Right lobe of liver (tissue), 6 donors: Measurements from ENCODE around the gene CYP4F22. TPM values are rescaled to one million over a fixed set of nuclear protein-coding genes. Genes with fewer than 3 reads are reported as not detected.
"Not testable (repeated sequence)": the region's sequence is repeated elsewhere in the genome, so short reads cannot be mapped to it uniquely, and the experiment has no call there.

ENCODE experiments used
- ATAC-seq, 4 donors: fragments of 200-7000 bp; cut with Tn5 transposase; one replicate each; pipeline ENCODE4 v1.9.1; 2020; ENCODE audit warnings: mild to moderate bottlenecking in 4 of 4, moderate library complexity in 4 of 4
- DNase-seq, 3 donors: peaks; one replicate each; pipeline ENCODE4 v3.0.0-alpha.2; 2020
- H3K27ac ChIP-seq, 3 donors: fragments of 200-600 bp; one replicate each; pipeline ENCODE4 v1.8.0; 2022
- H3K27me3 ChIP-seq, 2 donors: fragments of 200-600 bp; one replicate each; pipeline ENCODE4 v1.8.0; 2022
- H3K36me3 ChIP-seq, 4 donors: fragments of 200-600 bp; sonication (generic) in 1 of 4; one replicate each; pipeline versions ENCODE4 v1.5.1 to v1.8.0; 2017 to 2022; ENCODE audit warnings: control low read depth in 1 of 4
- H3K4me1 ChIP-seq, 4 donors: fragments of 200-600 bp; sonication (generic) in 1 of 4; one replicate each; pipeline versions ENCODE4 v1.5.1 to v1.8.0; 2017 to 2022; ENCODE audit warnings: control low read depth in 1 of 4
- H3K4me3 ChIP-seq, 3 donors: fragments of 200-600 bp; one replicate each; pipeline ENCODE4 v1.8.0; 2022
- H3K9me3 ChIP-seq, 4 donors: fragments of 200-600 bp; sonication (generic) in 1 of 4; one replicate each; pipeline versions ENCODE4 v1.5.1 to v1.8.0; 2017 to 2022; ENCODE audit warnings: control low read depth in 1 of 4
- POLR2A ChIP-seq: fragments of 450-650 bp; IDR thresholded peaks from one replicate; pipeline ENCODE4 v1.6.1; 2017; ENCODE audit warnings: antibody characterized with exemption, mild to moderate bottlenecking
- WGBS: methylation state at CpG from one replicate; pipeline ENCODE4 v1.1.6; 2018; ENCODE audit warnings: low coverage, low lambda C conversion rate; ENCODE audit not compliant: insufficient coverage; ENCODE audit errors: missing lambda C conversion rate; 5-methylcytosine and 5-hydroxymethylcytosine counted together
- intact Hi-C, 2 donors: fragments of 100-400 bp; cut with DNase I; formaldehyde crosslinking; loops; one replicate each; pipeline versions ENCODE4 v1.11.2 to v1.14.1; 2022
- total RNA-seq, 6 experiments: library from RNA; depleted of rRNA in 2 of 6; stranded (reverse); fragments of >200 nt in 2 of 6; fragmentation: NEBNext Ultra II Directional in 3 of 6; extraction: Animal tissue kit (Norgen Biotek cat#: 25700) in 3 of 6; gene quantifications; one replicate each; pipeline versions ENCODE4 v1.1.0 to v1.2.4, GENCODE V29; 2016 to 2023
- TF ChIP-seq, protein P1 (sequence below), 4 donors: fragments of 200-600 bp in 3 of 4; fragments of 450-650 bp in 1 of 4; IDR thresholded peaks; one replicate each; pipeline versions ENCODE4 v1.5.1 to v1.8.0; 2016 to 2022; ENCODE audit warnings: antibody characterized with exemption in 4 of 4, mild to moderate bottlenecking in 2 of 4
- donor health status: DM: no; HTN: yes; CAD: no.
- donor health status: DM: no; HTN: no; CAD: no.
- donor health status: DM: no; HTN: no; CAD: no.
- donor health status: DM: no; HTN: yes; CAD: no.
- donor health status: DM: no; HTN: yes; CAD: no.

The CYP4F22 gene
- total RNA-seq, 6 experiments from 2014 or later = 0.95 to 6.0 (median 4.5) TPM

DNA sequence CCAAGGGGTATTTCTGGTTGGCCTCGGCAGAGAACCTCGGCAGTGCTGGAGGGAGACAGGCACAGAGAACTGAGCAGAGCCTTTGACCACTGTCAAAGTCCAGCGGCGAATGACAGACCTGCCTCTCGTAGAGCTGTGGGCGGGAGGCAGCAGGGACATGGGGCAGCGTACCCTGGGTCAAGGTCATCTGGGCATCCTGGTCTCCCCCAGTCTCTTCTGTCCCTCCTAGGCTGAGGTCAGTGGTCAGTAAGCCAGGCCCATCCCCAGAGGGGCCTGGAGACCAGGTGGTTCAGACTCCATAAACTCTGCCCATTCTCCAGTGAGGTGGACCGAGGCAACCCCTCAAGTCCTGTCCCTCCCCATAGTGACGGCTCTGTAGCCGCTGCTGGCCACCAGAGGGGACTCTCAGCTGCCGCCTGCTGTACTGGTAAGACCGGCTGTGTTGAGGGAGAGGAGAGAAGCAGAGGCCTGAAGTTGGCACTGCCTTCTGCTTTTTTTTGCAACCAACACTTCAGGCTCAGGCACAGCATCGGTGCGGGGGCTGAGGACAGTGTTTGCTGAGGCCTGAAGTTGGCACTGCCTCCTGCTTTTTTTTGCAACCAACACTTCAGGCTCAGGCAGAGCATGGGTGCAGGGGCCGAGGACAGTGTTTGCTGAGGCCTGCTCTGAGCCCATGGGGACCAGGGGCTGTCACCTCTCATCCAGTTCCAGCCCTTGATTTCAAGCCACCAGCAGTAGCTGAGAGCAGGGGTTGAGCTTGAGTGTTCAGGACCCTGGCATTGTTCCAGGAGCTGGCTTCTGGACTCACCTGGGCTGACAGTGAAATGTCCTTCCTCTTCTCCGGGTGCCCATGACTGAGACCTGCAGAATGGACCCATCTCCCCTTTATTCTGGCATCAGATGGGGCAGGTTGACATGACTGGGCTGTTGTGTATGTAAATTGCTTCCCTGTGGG lies 28.7 kb upstream of the CYP4F22 start, which contains the start of gene PGLYRP2:
PGLYRP2 (minus strand) TSS at position 111 of the 955 bp plus-strand sequence. CDS start 130 bp downstream, outside the sequence.
- no peaks in the 10 kb centered on the region for H3K9me3 ChIP-seq
- TF ChIP-seq, protein P1, sequence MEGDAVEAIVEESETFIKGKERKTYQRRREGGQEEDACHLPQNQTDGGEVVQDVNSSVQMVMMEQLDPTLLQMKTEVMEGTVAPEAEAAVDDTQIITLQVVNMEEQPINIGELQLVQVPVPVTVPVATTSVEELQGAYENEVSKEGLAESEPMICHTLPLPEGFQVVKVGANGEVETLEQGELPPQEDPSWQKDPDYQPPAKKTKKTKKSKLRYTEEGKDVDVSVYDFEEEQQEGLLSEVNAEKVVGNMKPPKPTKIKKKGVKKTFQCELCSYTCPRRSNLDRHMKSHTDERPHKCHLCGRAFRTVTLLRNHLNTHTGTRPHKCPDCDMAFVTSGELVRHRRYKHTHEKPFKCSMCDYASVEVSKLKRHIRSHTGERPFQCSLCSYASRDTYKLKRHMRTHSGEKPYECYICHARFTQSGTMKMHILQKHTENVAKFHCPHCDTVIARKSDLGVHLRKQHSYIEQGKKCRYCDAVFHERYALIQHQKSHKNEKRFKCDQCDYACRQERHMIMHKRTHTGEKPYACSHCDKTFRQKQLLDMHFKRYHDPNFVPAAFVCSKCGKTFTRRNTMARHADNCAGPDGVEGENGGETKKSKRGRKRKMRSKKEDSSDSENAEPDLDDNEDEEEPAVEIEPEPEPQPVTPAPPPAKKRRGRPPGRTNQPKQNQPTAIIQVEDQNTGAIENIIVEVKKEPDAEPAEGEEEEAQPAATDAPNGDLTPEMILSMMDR (IDR thresholded peaks at IDR 0.05) = peak; percentile 45 to 69 (median 57)
- peak; percentile 10 for TF ChIP-seq POLR2A
- peaks cover 0 to 37% (median 9%) of the 10 kb centered on the region in 4 donors for H3K4me1 ChIP-seq
- DNase-seq (peak; percentile 72 to 90 (median 85)), ATAC-seq (peak; percentile 83 to 90 (median 89))
- intact Hi-C loops = no loop called here
- 18% methylated on average over 4 of the region's 16 CpGs for WGBS
- no peaks in the 10 kb centered on the region for H3K36me3 ChIP-seq
- peak within 1 kb of the TSS; percentile 47 to 68 (median 60) for H3K27ac ChIP-seq
- H3K4me3 ChIP-seq = peak within 1 kb of the TSS; percentile 14 to 49 (median 43)
- H3K27me3 ChIP-seq = no peaks in the 10 kb centered on the region

DNA sequence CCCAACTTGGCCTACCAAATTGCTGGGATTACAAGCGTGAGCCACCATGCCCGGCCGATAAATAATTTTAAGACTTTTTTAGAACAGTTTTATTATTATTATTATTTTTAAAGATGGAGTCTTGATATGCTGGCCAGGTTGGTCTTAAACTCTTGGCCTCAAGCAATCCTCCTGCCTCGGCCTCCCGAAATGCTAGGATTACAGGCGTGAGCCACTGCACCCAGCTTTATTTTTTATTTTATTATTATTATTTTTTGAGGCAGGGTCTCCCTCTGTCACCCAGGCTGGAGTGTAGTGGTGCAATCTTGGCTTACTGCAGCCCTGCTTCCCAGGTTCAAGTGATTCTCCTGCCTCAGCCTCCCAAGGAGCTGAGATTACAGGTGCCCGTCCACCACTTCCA lies 27.3 kb upstream of the CYP4F22 start:
- H3K36me3 ChIP-seq, DNase-seq, ATAC-seq, H3K27me3 ChIP-seq, H3K4me3 ChIP-seq, intact Hi-C loops, H3K9me3 ChIP-seq: not testable (repeated sequence)
- H3K27ac ChIP-seq = peak overlapping the region in 1 of 3 donors; percentile 68
- H3K4me1 ChIP-seq = peaks cover 0 to 37% (median 9%) of the 10 kb centered on the region in 4 donors
- WGBS = 83% methylated on average over 5 of the region's 7 CpGs

DNA sequence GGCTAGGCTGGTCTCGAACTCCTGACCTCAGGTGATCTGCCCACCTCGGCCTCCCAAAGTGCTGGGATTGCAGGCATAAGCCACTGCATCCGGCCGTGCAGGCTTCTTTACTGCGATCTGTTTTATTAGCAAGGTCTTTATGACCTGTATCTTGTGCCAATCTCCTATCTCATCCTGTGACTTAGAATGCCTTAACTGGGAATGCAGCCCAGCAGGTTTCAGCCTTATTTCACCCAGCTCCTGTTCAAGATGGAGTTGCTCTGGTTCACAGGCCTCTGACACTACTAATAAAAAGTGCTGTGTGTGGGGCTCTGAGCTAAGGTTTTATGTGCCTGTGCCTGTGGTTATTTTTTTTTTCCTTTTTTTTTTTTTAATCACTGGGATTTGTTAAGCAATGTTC lies 22.6 kb upstream of the CYP4F22 start:
- H3K4me3 ChIP-seq, H3K27ac ChIP-seq, ATAC-seq, H3K27me3 ChIP-seq, intact Hi-C loops, H3K9me3 ChIP-seq, DNase-seq, H3K36me3 ChIP-seq, H3K4me1 ChIP-seq: not testable (repeated sequence)
- WGBS = 60% methylated on average over 3 of the region's 5 CpGs

DNA sequence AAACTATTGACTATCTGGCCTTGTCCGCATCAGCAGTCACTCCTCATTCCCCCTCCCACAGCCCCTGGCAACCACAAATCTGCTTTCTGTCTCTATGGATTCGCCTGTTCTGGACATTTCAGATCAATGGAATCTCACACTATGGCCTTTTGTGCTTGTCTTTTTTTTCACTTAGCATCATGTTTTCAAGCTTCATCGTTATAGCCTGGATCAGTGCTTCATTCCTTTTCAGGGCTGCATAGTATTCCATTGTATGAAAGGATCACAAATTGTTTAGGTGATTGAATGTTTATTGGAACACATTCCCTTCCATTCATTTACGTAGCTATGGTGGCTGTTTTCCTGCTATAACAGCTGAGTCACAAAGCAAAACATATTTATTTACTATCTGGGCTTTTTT lies 21.3 kb upstream of the CYP4F22 start:
- Histone ChIP-seq H3K4me1 (no peaks in the 10 kb centered on the region), H3K27me3 (no peaks in the 10 kb centered on the region), H3K27ac (no peak overlapping the region), H3K9me3 (no peaks in the 10 kb centered on the region), H3K36me3 (no peaks in the 10 kb centered on the region), H3K4me3 (no peak overlapping the region)
- 93% methylated on average over 4 of the region's 4 CpGs for WGBS
- intact Hi-C loops = no loop called here
- TF ChIP-seq, protein P1 (IDR thresholded peaks at IDR 0.05) = no peak
- no peak for TF ChIP-seq POLR2A
- ATAC-seq (no peak), DNase-seq (no peak)

DNA sequence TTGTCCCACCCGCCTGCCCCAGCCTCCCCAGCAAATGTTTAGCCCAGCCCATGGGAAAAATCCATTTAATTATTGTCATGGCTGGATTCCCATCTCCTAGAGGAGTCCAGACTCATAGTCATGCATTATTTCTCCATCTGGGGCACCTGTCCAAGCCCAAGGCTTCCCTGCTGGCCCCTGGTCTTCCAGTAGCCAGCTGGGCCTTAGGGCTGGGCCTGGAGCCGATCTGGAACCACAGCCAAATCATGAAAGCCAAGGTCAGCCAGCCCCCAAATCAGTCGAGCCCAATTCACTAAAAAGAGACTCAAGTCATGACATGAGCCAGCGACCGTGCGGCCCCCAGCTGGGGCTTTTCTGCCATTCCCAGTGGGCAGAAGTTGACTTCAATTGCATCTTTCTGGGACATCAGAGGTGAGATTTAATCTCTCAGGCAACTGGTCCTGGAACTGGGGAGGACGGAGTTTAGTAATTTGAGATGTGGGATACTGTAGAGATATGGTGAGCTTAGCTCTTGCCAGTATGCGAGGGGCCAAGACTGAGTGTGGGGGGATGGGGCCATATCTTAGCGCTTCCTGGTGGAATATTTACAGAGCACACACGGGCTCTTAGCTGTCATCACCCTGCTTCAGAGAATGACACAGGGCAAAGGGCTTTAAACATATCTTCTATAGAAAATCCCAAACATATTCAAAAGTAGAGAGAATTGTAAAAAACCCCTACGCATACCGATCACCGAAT lies 19.7 kb upstream of the CYP4F22 start:
- H3K4me3 ChIP-seq = no peak overlapping the region
- no peaks in the 10 kb centered on the region for H3K27me3 ChIP-seq
- H3K9me3 ChIP-seq = no peaks in the 10 kb centered on the region
- 62% methylated on average over 11 of the region's 13 CpGs for WGBS
- ATAC-seq (peak in 1 of 4 donors; percentile 28), DNase-seq (no peak)
- no peak overlapping the region for H3K27ac ChIP-seq
- TF ChIP-seq POLR2A = no peak
- TF ChIP-seq, protein P1 (IDR thresholded peaks at IDR 0.05) = no peak
- intact Hi-C loops = no loop called here
- H3K4me1 ChIP-seq = no peaks in the 10 kb centered on the region
- no peaks in the 10 kb centered on the region for H3K36me3 ChIP-seq
